ENCODE results near the gene NRIP1.
A peak's percentile ranks its signal among the peaks of the same experiment; 100 is the strongest.

NRIP1 gene

GRCh38 chr21:15065392-15066122 lies 757 bp upstream of the NRIP1 start:
- DNase-seq: peak; percentile 54

- DNase-seq: no peak
Observed at GRCh38 chr21:15063814-15064575, 805 bp downstream of the NRIP1 start.

GRCh38 chr21:15063081-15063813 lies 1.6 kb downstream of the NRIP1 start:
- DNase-seq: no peak

GRCh38 chr21:15062606-15062965 lies 2.2 kb downstream of the NRIP1 start:
- DNase-seq: no peak

- DNase-seq: no peak
Observed at GRCh38 chr21:15061747-15062605, 2.8 kb downstream of the NRIP1 start.

GRCh38 chr21:15061279-15061678 lies 3.5 kb downstream of the NRIP1 start:
- no peak for DNase-seq

- DNase-seq: no peak
Observed at GRCh38 chr21:15060543-15061175, 4.1 kb downstream of the NRIP1 start.

- no peak for DNase-seq
Observed at GRCh38 chr21:15059397-15059796, 5.4 kb downstream of the NRIP1 start.

- DNase-seq: no peak
Observed at GRCh38 chr21:15058854-15059263, 5.9 kb downstream of the NRIP1 start.

GRCh38 chr21:15057285-15057684 lies 7.5 kb downstream of the NRIP1 start:
- DNase-seq: no peak

- DNase-seq: no peak
Observed at GRCh38 chr21:15054606-15055239, 10.1 kb downstream of the NRIP1 start.

- DNase-seq: no peak
Observed at GRCh38 chr21:15054089-15054488, 10.7 kb downstream of the NRIP1 start.

GRCh38 chr21:15053500-15053899 lies 11.3 kb downstream of the NRIP1 start:
- no peak for DNase-seq

GRCh38 chr21:15052459-15052763 lies 12.4 kb downstream of the NRIP1 start:
- DNase-seq: no peak

GRCh38 chr21:15051644-15052458 lies 12.9 kb downstream of the NRIP1 start:
- no peak for DNase-seq

GRCh38 chr21:15050568-15051377 lies 14.0 kb downstream of the NRIP1 start:
- no peak for DNase-seq

- no peak for DNase-seq
Observed at GRCh38 chr21:15045017-15045416, 19.8 kb downstream of the NRIP1 start.

- DNase-seq: no peak
Observed at GRCh38 chr21:15042531-15042930, 22.3 kb downstream of the NRIP1 start.

- DNase-seq: no peak
Observed at GRCh38 chr21:15039607-15040299, 25.0 kb downstream of the NRIP1 start.

Data from effector CD8-positive, alpha-beta T cell (primary cell).